Motor neuron (in vitro differentiated cells): ENCODE data around the gene HIBADH. TPM values are rescaled to one million over a fixed set of nuclear protein-coding genes. Genes with fewer than 3 reads are reported as not detected.
"Not testable (repeated sequence)": the region's sequence is repeated elsewhere in the genome, so short reads cannot be mapped to it uniquely, and the experiment has no call there.

Experiments used
- ATAC-seq, 8 experiments: fragments of 200-7000 bp; cut with Tn5 transposase; replicated peaks in 6 of 8; 2 replicates each; pipeline ENCODE4 v1.8.0; 2021; ENCODE audit warnings: mild to moderate bottlenecking in 8 of 8, moderate library complexity in 8 of 8
- H3K27ac ChIP-seq, 2 donors: fragments of 250-450 bp; sonication (Bioruptor Pico); 2 replicates each; pipeline ENCODE4 v1.9.0; 2021; ENCODE audit warnings: antibody characterized with exemption in 2 of 2, mild to moderate bottlenecking in 2 of 2, moderate library complexity in 1 of 2
- H3K4me1 ChIP-seq, 2 donors: fragments of 250-450 bp; sonication (Bioruptor Pico); replicated peaks in 1 of 2; 2 replicates each; pipeline ENCODE4 v1.6.1; 2021; ENCODE audit warnings: antibody characterized with exemption in 2 of 2, mild to moderate bottlenecking in 2 of 2, moderate library complexity in 1 of 2
- H3K4me3 ChIP-seq, 5 donors: fragments of 250-450 bp; sonication (Bioruptor Pico); 2 replicates each; pipeline ENCODE4 v1.9.0; 2021; ENCODE audit warnings: antibody characterized with exemption in 5 of 5, mild to moderate bottlenecking in 5 of 5, moderate library complexity in 4 of 5
- WGBS, 10 experiments: fragments of 450-650 bp; shearing (Covaris generic); methylation state at CpG; one replicate each; pipeline ENCODE4 v1.0.0; 2022; 5-methylcytosine and 5-hydroxymethylcytosine counted together
- in situ Hi-C, 9 experiments: fragments of 400-800 bp; cut with MboI; loops; one replicate each; pipeline ENCODE4 v1.15.0; 2021; ENCODE audit warnings: low sequenced_read_pairs in 9 of 9, low pct_unique_long_range_greater_than_20kb in 2 of 9; ENCODE audit not compliant: unreplicated experiment in 9 of 9
- total RNA-seq, 8 experiments: library from RNA; unstranded; fragments of 300-600 nt; gene quantifications; 2 replicates each; pipeline versions ENCODE4 v1.2.3 to v1.2.4, GENCODE V29; 2022

Gene HIBADH
- total RNA-seq, 8 experiments from 2014 or later = 12.0 to 76.3 (median 26.0) TPM

GRCh38 chr7:27642271-27642670, 20.4 kb downstream of the HIBADH start:
- Histone ChIP-seq H3K4me1 (no peaks in the 10 kb centered on the region), H3K4me3 (no peak overlapping the region), H3K27ac (no peak overlapping the region)
- ATAC-seq = no peak
- 75 to 100% (median 94%) methylated on average over 1 to 2 of the region's 2 CpGs; no CpG with 5 or more reads in 1 of the 10 experiments for WGBS, 10 experiments
- in situ Hi-C loops = no loop called here

- H3K27ac ChIP-seq = no peak overlapping the region
- H3K4me3 ChIP-seq = no peak overlapping the region
- in situ Hi-C loops = no loop called here
- H3K4me1 ChIP-seq = no peaks in the 10 kb centered on the region
- WGBS, 10 experiments = 0 to 100% (median 86%) methylated on average over 1 to 4 of the region's 4 CpGs; no CpG with 5 or more reads in 1 of the 10 experiments
- ATAC-seq = peak in 3 of 8 experiments; percentile 26 to 71 (median 70)
Observed at GRCh38 chr7:27641581-27642230, 21.0 kb downstream of the HIBADH start.

GRCh38 chr7:27640884-27641574, 21.7 kb downstream of the HIBADH start:
- no peak overlapping the region for H3K4me3 ChIP-seq
- peak in 3 of 8 experiments; percentile 55 to 73 (median 57) for ATAC-seq
- in situ Hi-C loops = no loop called here
- H3K27ac ChIP-seq = no peak overlapping the region
- WGBS, 10 experiments = 4 to 100% (median 65%) methylated on average over 1 to 5 of the region's 5 CpGs
- no peaks in the 10 kb centered on the region for H3K4me1 ChIP-seq

- Histone ChIP-seq H3K27ac (no peak overlapping the region), H3K4me3 (no peak overlapping the region), H3K4me1 (no peaks in the 10 kb centered on the region)
- no peak for ATAC-seq
- WGBS, 10 experiments = 85 to 100% (median 92%) methylated on average over 4 to 6 of the region's 6 CpGs; no CpG with 5 or more reads in 1 of the 10 experiments
- in situ Hi-C loops = no loop called here
Observed at GRCh38 chr7:27639851-27640250, 22.8 kb downstream of the HIBADH start.

GRCh38 chr7:27639048-27639447, 23.6 kb downstream of the HIBADH start:
- WGBS, 10 experiments = 80 to 100% (median 100%) methylated on average over 1 of the region's 1 CpG; no CpG with 5 or more reads in 1 of the 10 experiments
- H3K4me1 ChIP-seq, H3K27ac ChIP-seq, in situ Hi-C loops, ATAC-seq, H3K4me3 ChIP-seq: not testable (repeated sequence)

GRCh38 chr7:27636326-27637006, 26.2 kb downstream of the HIBADH start:
- no peaks in the 10 kb centered on the region for H3K4me1 ChIP-seq
- 27 to 100% (median 100%) methylated on average over 1 of the region's 1 CpG; no CpG with 5 or more reads in 2 of the 10 experiments for WGBS, 10 experiments
- H3K4me3 ChIP-seq = no peak overlapping the region
- H3K27ac ChIP-seq = no peak overlapping the region
- in situ Hi-C loops = no loop called here
- no peak for ATAC-seq

GRCh38 chr7:27635728-27636127, 27.0 kb downstream of the HIBADH start:
- 0 to 100% (median 75%) methylated on average over 1 of the region's 1 CpG; no CpG with 5 or more reads in 5 of the 10 experiments for WGBS, 10 experiments
- in situ Hi-C loops = no loop called here
- no peaks in the 10 kb centered on the region for H3K4me1 ChIP-seq
- ATAC-seq = no peak
- no peak overlapping the region for H3K4me3 ChIP-seq
- H3K27ac ChIP-seq = no peak overlapping the region

GRCh38 chr7:27634671-27635493, 27.8 kb downstream of the HIBADH start:
- H3K27ac ChIP-seq = no peak overlapping the region

GRCh38 chr7:27633062-27633461, 29.6 kb downstream of the HIBADH start:
- in situ Hi-C loops = no loop called here
- H3K4me3 ChIP-seq = no peak overlapping the region
- ATAC-seq = no peak
- H3K27ac ChIP-seq = no peak overlapping the region
- 40 to 100% (median 80%) methylated on average over 1 to 5 of the region's 6 CpGs; no CpG with 5 or more reads in 1 of the 10 experiments for WGBS, 10 experiments
- H3K4me1 ChIP-seq = no peaks in the 10 kb centered on the region

More at GRCh38 chr7:27634671-27635493, 27.8 kb downstream of the HIBADH start:
- H3K4me3 ChIP-seq = no peak overlapping the region
- in situ Hi-C loops = no loop called here
- H3K4me1 ChIP-seq = no peaks in the 10 kb centered on the region
- WGBS, 10 experiments = 50 to 100% (median 80%) methylated on average over 1 to 3 of the region's 3 CpGs; no CpG with 5 or more reads in 2 of the 10 experiments
- ATAC-seq = no peak

GRCh38 chr7:27631391-27631790, 31.3 kb downstream of the HIBADH start:
- H3K4me3 ChIP-seq = no peak overlapping the region
- H3K4me1 ChIP-seq = no peaks in the 10 kb centered on the region
- no peak for ATAC-seq
- H3K27ac ChIP-seq = no peak overlapping the region
- in situ Hi-C loops = no loop called here
- 91 to 100% (median 100%) methylated on average over 1 of the region's 1 CpG; no CpG with 5 or more reads in 2 of the 10 experiments for WGBS, 10 experiments

- Histone ChIP-seq H3K4me3 (no peak overlapping the region), H3K27ac (no peak overlapping the region), H3K4me1 (no peaks in the 10 kb centered on the region)
- in situ Hi-C loops = no loop called here
- 100% methylated on average over 1 of the region's 1 CpG; no CpG with 5 or more reads in 6 of the 10 experiments for WGBS, 10 experiments
- ATAC-seq = no peak
Observed at GRCh38 chr7:27627146-27627545, 35.5 kb downstream of the HIBADH start.

GRCh38 chr7:27619492-27619891, 43.2 kb downstream of the HIBADH start:
- Histone ChIP-seq H3K4me3 (no peak overlapping the region), H3K27ac (no peak overlapping the region), H3K4me1 (no peaks in the 10 kb centered on the region)
- 0 to 86% (median 42%) methylated on average over 1 of the region's 1 CpG for WGBS, 10 experiments
- no peak for ATAC-seq
- in situ Hi-C loops = no loop called here
